Activated T-cell treated with anti-CD3 and anti-CD28 coated beads for 4 hours (primary cell): ENCODE measurements around the gene SLC6A13.
"Not testable (repeated sequence)": the region's sequence is repeated elsewhere in the genome, so short reads cannot be mapped to it uniquely, and the experiment has no call there.

Experiments used
- DNase-seq: peaks from one replicate; pipeline ENCODE4 v3.0.0-alpha.2; 2020

Gene SLC6A13

DNA sequence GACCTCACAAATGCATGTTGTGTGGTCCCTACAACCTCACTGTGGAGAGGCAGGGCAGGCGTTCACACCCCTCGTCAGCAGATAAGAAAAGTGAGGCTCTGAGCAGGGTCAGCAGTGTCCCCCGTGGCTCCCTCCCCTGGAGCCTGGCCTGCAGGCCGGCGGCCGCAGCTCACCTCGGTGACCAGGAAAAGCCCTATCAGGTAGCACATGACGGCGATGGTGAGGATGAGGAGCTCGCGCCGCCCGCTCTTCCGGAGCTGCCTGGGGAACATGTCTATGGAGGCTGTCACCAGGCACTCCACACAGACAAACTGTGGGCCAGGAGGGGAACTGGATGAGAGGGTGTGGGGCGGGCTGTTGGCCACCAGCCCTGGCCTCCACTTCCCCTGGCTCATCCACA lies 66.7 kb downstream of the SLC6A13 start:
- no peak for DNase-seq

DNA sequence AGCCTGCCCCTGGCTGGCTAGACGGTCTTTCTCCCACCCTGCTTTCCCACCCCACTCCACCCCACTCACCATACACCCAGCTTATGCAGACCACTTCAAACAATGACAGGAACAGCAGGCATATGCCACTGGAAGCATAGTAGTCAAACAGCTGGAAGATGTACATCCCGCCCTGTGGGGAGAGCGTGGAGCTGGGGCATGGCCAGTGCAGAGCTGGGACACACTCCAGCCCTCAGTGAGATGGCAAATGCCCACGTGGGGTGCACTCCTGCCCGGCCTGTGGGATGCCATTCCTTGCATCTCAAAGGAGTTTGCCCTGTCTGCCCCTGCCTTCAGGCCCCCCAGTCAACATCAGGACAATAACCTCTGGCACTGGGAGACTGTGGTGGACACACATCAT lies 67.5 kb downstream of the SLC6A13 start:
- DNase-seq: no peak

DNA sequence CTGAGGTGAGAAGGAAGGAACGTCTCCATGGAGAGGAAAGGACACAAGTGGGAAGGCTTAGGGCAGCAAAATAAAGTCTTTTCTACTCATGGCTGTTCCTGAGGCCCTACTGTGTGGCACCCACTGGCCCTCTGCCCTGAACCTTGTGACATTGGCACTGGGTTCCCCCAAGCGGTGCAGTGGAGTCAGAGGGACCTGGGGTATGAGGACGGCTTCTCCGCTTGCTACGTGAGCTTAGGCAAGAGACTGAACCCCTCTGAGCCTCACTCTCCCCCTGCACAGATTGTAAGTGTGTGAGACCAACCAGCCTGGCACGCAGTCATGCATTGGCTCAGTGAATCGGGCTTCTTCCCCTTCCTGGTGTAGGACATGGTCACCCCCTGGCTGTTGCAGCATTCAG lies 68.4 kb downstream of the SLC6A13 start:
- DNase-seq: no peak

DNA sequence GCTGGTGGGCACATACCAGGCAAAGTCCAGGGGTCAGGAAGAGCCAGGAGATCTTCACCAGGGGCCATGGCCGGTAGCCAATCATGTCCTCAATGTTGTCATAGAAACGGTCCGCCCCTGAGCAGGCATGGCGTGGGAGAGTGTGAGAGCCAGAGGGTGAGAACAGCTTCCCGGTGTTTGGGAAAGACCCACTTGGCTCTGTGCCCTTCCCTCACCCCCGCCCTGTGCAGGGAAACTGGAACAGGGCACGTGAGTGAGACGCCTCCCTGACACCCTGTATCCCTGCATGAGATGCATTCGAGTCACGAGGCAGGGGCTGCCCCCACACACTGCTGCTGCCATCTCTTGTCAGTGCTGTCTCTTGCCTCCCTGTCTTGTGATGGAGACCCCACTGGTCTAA lies 69.4 kb downstream of the SLC6A13 start:
- no peak for DNase-seq

DNA sequence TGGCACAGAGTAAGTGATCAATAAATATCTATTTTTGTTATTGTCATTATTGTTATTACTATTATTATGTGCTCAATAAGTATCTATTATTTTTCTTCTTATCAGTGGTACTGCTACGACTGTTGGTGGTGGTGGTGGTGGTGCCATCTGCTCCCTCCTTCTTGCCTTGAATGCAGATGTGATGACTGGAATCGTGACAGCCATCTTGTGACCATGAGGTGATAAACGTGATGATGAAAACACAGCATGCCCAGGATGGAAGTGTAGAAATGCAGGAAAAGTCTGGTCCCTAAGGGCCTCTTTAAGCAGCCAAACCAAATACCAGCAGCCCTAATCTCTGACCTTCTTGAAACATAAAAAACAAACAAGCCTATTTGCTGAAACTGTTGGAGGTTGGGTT lies 71.1 kb downstream of the SLC6A13 start:
- no peak for DNase-seq

DNA sequence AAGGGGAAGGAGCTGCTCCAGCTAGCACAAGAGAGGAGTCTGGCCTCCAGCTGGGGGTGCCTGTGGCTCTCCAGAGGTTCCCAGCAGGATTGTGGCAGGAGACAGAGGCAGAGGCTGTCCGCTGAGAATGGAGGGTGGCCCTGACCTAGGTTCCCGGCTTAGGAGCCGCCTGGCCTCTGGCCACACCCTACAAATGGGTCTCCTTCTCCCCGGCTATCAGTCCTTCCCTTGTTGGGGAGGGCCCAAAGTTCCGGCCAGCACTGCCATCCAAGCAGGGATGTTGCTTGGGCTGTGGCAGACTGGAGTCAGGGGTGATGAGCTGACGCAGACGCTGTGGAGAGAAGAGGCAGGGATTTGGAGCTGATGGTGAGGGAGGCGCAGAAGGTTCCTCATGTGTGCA lies 71.8 kb downstream of the SLC6A13 start:
- DNase-seq: no peak

DNA sequence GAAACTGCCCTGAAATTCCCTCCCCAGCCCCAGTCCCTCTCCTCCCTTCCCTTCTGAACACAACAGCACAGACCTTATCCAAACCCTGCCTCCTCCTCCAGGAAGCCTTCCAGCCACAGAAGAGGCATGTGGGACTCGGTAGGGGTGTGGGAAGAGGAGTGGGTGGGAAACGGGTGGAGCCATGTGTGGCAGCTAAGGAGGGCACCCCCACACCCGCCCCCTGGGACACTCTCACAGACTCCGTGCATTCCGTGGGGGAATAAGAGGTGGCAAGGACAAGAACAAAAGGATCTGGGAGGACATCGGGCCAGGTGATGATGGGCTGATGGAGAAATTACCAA lies 73.0 kb downstream of the SLC6A13 start:
- no peak for DNase-seq

DNA sequence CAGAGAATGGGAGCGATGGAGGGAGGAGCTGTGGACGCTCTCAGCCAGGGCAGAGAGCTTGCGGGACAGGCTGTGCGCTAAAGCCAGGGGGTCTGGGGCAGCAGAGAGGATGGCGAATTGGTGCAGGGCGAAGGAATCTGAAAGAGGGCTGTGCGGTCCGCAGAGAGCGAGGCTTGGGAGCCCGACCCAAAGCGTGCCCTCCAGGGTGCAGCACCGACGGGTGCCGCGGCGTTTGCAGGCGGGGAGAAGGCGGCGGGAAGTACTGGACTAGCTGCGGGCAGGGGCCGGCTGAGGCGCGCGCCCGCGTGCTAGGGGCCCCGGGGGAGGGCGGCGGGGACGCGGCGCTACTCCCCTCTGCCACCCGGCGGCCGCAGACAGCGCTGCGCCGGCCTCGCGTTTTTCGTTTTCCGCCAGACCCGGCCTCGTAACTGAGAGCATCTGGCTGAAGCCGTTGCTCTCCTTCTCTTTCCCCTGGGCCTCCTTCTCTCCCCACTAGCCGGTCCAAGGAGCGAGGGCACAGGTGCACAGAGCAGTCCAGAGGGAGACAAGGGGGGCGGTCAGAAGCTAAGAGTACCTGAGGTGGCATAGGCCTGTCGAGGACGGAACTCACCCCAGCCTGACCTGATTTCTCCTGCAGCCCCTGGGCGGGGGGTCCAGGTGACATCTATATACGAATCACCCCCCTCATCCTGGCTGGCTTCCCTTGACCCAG lies 73.6 kb downstream of the SLC6A13 start:
- DNase-seq: peak; percentile 2

DNA sequence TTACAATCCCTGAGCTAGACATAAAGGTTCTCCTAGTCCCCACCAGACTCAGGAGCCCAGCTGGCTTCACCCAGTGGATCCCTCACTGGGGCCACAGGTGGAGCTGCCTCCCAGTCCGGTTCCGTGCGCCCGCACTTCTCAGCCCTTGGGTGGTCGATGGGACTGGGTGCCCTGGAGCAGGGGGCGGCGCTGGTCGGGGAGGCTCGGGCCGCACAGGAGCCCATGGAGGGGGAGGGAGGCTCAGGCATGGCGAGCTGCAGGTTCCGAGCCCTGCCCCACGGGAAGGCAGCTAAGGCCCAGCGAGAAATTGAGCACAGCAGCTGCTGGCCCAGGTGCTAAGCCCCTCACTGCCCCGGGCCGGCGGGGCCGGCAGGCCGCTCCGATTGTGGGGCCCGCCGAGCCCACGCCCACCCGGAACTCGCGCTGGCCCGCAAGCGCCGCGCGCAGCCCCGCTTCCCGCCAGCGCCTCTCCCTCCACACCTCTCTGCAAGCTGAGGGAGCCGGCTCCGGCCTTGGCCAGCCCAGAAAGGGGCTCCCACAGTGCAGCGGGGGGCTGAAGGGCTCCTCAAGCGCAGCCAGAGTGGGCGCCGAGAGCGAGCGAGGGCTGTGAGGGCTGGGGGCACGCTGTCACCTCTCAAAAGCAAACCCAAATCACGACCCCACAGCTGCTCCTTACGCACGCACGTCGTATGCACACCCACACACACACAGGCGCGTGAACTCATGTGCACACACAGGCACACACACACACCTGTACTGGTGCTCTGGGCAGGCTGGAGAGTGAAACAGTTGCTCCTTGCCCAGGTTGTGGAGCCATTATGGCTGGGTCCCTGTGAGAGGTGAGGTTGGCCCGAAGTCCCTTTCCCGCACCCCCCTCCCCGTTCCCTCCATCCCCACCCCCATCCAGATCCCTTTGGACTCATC lies 74.4 kb downstream of the SLC6A13 start:
- not testable (repeated sequence) for DNase-seq

DNA sequence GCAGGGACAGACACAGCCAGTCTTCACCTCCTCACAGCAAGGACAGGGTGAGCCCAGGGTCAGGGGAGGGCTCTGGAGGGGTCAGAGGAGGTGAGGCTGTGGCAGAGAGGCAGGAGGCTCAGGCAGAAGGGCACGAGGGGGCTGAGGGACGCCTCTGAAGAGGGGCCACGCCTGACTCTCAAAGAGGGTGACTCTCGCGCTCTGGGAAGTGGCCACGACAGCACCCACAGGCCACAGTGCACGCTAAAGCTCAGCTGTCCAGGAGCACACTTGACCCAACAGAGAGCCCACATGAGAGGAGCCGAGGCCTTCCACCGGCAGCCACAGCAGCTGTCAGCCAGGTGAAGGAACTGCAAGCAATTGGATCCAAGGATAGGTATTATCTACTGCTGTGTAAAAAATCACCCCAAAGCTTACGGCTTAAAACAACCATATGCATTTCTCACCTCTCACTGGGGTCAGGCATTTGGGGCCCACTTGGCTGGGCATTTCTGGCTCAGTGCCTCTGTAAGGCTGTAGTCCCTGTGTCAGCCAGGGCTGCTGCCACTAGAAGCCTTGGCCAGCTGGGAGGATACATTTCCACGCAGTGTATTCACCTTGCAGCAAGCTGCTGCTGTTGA lies 76.5 kb downstream of the SLC6A13 start:
- DNase-seq: no peak

DNA sequence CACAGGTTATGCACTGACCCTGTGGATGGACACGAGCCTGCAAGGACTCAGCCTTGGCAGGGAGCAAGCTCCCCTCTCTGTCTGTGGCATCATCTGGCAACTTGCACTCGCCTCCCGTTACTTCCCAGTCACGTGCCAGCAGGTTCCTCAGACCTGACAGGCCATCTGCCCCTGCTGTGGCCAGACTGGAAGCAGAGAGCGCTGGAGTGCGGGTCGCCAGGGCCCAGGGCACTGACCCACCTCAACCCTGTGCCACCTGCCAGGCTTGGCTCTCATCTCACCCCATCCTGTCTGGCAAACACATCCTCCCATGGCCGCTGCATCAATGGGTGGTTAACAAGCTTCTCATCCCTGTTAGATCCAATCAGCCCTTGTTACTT lies 77.1 kb downstream of the SLC6A13 start:
- no peak for DNase-seq

DNA sequence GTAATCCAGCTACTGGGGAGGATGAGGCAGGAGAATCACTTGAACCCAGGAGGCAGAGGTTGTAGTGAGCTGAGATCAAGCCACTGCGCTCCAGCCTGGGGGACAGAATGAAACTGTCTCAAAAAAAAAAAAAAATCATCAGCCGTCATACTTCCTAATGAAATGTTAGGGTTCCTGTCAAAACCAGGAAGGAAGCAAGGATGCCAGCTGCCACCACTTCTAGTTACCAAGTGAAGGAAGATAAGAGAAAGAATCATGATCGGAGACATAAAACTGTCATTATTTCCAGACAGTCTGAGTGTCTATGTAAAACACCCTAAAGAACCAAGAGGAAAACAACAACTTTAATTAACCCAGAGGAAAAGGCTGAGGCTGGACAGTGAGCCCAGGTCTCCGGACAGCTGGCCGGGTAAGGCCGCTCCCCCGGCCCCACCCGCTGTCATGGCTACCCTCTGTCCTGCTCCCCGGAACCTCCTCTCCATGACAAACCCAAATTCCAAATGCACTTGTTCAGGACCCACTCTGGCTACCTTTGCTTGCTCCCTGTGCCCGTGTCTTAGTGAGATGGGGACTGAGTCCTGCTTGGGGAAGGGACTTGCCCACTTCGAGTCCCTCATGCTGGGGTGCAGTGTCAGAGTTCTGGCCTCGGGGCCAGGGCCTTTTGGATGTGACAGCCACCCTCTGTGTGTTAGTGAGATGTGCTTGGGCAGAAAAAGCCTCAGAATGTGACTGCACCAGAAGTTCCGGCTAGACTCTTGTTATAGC lies 77.6 kb downstream of the SLC6A13 start:
- no peak for DNase-seq

DNA sequence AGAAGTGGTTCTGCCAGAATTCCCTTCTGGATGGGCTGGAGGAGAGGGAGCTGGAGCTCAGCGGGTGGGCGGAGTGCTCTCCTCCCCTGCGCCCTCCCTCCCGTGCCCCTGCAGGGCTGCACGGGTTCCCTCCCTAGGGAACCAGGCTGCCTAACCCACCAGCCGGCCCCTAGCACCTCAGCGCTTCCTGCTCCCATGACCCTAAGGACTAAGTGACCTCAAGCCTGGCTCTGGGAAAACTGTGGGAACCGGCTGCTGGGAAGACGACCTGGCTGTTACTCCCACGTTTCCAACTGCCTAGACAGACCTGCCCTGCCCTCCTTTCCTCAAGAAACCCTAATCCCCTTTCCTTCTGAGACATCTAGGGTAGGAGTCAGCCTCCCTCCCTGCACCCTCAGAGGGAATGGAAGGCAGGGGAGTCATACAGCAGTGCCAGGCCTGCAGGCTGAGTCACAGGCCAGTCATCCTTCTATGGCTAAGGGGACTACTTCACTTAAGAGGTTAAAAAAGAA lies 80.2 kb downstream of the SLC6A13 start:
- DNase-seq: no peak

DNA sequence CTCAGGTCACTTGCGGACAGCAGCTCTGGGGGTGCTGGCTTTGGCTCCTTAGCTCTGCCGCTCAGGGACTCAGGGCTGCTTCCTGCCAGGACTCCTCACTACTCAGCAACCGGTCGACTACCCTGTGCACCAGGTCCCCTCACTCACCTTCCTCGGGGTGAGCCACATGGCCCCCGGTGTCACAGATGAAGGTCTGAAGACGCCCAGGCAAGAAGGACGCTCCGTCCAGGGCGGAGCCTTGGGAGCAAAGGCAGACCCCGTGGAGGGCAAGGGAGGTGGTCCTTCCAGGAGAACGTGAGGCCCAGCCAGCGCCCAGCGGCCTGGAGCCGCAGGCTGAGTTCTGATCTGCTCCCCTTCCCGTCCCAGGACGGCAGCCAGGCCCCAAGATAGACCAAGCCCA lies 80.7 kb downstream of the SLC6A13 start:
- DNase-seq: no peak

DNA sequence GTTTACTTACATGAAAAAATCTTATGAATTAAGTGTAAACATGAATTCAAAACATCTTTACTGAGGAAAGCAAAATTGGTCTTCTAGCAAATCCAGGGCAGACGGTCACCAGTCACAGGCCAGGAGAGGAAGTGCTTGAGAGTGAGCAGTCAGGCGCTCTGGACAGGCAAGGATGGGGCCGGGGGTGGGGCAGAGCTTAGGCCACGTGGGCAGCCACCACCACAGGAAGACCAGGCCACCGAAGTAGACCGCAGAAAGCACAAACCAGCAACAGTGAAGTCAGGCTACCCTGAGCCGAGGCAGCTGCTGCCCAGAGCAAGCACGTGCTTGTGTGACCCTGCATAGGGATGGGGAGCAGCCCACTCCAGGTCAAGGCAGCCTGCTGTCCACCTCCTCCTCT lies 82.2 kb downstream of the SLC6A13 start:
- no peak for DNase-seq

DNA sequence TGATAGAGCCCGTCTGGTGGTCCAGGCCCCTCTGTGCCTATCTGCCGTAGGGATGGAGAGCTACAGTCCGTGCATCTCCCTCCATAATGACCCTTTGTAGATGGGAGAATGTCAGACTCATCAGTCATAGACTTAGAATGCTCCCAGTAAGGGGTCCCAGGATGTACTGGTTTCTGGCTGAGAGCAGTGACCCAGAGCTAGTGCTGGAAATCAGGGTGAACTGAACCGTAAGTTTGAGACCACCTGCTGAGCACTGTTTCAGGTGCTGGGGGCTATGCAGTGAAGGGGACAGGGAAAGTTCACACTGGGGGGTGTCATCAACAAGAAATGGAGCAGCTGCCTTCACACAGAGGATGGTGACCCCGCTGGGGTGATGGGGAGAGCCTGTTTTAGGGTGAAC lies 82.8 kb downstream of the SLC6A13 start:
- DNase-seq: no peak

DNA sequence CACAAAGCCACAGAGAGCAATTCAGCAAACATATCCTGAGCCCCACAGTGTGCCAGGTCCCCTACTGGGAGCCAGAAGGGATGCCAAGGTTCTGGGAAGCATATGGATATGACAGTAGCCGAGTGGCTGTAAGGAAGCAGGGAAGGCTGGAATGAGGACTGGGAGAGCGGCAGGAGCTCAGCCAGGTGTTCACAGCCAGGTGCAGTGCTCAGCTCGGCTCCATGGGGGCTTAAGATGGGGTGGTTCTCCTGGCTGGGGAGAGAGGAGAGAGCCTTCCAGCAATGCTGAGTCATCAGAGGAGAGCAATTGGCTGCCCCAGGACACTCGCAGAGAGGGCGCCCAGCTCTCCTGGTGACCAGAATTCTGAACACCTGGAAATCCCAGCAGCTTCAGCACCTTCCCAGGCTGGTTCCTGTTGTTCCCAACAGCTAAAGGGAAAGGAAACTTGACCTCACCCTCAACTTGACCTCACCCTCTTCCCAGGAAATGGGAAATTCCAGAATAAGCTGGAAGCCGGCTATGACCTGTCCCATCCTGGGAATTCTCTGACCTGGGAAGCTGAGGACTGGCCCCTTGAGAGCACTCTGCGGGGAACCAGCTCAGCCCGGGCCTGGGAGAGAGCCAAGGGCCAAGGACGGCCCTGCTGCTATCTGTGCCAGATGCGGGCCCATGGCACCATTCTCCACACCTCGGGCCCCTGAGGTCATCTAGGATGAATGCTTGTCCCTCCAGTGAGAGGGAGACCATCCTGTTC lies 83.3 kb downstream of the SLC6A13 start:
- no peak for DNase-seq

DNA sequence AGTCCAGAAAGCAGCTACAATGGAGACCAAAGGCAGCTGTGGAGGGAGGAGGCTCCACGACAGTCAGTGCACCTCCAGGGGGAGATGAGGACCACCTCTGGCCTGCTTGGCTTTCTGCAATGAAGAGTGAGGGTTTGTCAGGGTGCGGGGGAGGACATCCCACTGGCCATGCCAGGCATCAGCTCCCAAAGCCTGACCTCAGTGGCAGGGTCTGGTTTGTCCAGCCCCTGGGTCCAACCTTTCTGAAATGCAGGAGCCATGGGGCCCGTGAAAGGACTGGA lies 83.9 kb downstream of the SLC6A13 start:
- DNase-seq: no peak

DNA sequence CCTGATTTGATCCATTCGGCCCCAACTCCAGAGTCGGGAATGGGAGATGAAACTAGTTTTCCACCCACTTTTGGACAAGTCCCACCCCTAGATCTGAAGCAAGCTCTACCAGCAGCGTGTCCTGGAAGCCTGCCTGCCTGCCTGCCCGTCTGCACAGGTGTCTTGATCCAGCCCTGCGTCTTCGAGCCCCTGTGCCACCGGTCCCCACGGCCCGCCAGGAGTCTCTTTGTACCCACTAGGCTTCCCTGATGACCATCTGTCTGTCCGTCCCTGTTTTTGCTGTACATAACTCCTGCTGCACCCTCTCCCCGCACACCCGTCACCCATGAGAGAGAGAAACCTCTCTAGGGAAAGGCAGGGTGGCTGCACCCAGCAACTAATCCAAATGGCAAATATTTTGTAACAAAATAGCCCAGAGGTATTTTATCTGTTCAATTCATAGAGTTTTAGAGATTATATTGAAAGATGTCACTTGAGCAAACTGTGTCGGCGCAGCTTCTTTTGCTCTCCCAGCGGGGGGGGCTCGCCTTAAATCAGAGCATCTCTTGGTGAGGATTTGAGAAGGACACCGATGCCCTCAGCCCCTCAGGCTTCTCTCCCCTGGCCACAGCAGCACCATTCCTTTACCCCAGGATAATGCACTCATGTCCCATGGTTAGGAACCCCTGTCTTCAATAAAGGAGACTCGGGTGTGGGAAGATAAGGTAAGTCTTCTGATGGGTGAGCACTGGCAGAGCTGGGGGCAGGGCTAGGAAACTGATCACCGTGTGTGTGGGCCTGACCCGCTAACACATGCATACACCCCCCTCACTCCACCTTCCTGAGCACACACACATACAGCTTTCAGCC lies 84.4 kb downstream of the SLC6A13 start:
- no peak for DNase-seq

DNA sequence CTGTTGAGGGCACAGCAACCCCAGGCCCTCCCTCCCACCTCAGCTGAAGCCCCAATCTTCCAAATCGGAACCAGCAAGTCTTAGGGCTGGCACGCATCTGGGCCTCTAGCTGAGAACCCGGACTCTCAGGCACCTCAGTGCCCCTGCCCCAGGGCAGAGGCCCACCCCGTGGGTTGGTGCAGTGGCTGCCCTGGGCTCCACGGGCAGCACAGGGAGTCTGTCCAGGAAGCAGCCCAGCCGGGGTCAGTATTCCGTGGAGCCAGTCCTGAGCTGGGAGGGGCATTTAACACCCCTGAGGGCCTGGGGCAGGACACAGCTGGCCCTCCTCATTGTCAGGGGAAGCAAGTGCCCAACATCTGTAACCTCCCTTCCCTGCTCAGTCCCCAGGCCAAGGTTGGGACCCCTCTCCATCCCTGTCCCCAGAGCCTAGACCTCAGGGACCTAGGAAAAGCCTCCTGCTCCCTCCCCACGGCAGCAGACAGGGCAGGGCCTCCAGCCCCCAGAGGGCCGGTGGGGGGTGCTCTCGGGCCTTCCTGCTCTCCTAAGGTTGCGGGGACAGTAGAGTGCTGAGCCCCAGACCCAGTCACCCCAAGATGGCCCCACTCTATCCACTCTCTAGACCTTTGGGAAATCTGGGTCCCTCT lies 85.2 kb downstream of the SLC6A13 start:
- DNase-seq: no peak
